Neural cell (in vitro differentiated cells): ENCODE data around the gene OLIG2. TPM values are rescaled to one million over a fixed set of nuclear protein-coding genes. Genes with fewer than 3 reads are reported as not detected.

Experiments used
- H2AFZ ChIP-seq: fragments of 200-600, 300-800 bp; sonication (generic), shearing (Covaris generic); 2 replicates; pipeline ENCODE4 v1.6.0; 2014; ENCODE audit warnings: low read depth, mild to moderate bottlenecking, antibody characterized with exemption, low read length, moderate library complexity
- H3F3A ChIP-seq: fragments of 200-600 bp; shearing (Covaris generic); 2 replicates; pipeline ENCODE4 v1.6.1; 2016; ENCODE audit warnings: mild to moderate bottlenecking, moderate library complexity, mixed read lengths, antibody characterized with exemption, low read length; ENCODE audit not compliant: insufficient read depth, poor library complexity, severe bottlenecking
- H3K27ac ChIP-seq: fragments of 200-600, 300-800 bp; sonication (generic), shearing (Covaris generic); 2 replicates; pipeline ENCODE4 v1.5.1; 2014; ENCODE audit warnings: mild to moderate bottlenecking, low read length, moderate library complexity
- H3K27me3 ChIP-seq: fragments of 300-800, 200-600 bp; sonication (generic), shearing (Covaris generic); 2 replicates; pipeline ENCODE4 v1.6.0; 2014; ENCODE audit warnings: mild to moderate bottlenecking, low read depth, low read length, moderate library complexity; ENCODE audit not compliant: insufficient read depth
- H3K36me3 ChIP-seq: fragments of 300-800, 200-600 bp; sonication (generic), shearing (Covaris generic); 2 replicates; pipeline ENCODE4 v1.5.1; 2014; ENCODE audit warnings: mild to moderate bottlenecking, antibody characterized with exemption, low read length, moderate library complexity; ENCODE audit not compliant: insufficient read depth
- H3K4me2 ChIP-seq: fragments of 300-800, 200-600 bp; sonication (generic), shearing (Covaris generic); 2 replicates; pipeline ENCODE4 v1.6.0; 2014; ENCODE audit warnings: mild to moderate bottlenecking, low read length
- H3K4me3 ChIP-seq: fragments of 300-800, 200-600 bp; sonication (generic), shearing (Covaris generic); 2 replicates; pipeline ENCODE4 v1.5.1; 2014; ENCODE audit warnings: mild to moderate bottlenecking, low read length, moderate library complexity
- H3K79me2 ChIP-seq: fragments of 200-600 bp; shearing (Covaris generic); replicated peaks from 2 replicates; pipeline ENCODE4 v1.6.0; 2014; ENCODE audit warnings: mild to moderate bottlenecking, low read length, moderate library complexity; ENCODE audit not compliant: insufficient read depth
- H3K9ac ChIP-seq: fragments of 300-800, 200-600 bp; sonication (generic), shearing (Covaris generic); 2 replicates; pipeline ENCODE4 v1.6.1; 2016; ENCODE audit warnings: mild to moderate bottlenecking, low read length, mixed read lengths
- H3K9me2 ChIP-seq: fragments of 200-600 bp; shearing (Covaris generic); 2 replicates; pipeline ENCODE4 v1.6.1; 2016; ENCODE audit warnings: mild to moderate bottlenecking, low read length, mixed read lengths; ENCODE audit not compliant: insufficient read depth
- H3K9me3 ChIP-seq: fragments of 200-600, 300-800 bp; sonication (generic), shearing (Covaris generic); 2 replicates; pipeline ENCODE4 v1.6.1; 2016; ENCODE audit warnings: mild to moderate bottlenecking, mixed run types, low read length, moderate library complexity, mixed read lengths
- H4K20me1 ChIP-seq: fragments of 200-600 bp; shearing (Covaris generic); 2 replicates; pipeline ENCODE4 v1.6.1; 2016; ENCODE audit warnings: mild to moderate bottlenecking, mixed run types; ENCODE audit not compliant: insufficient read depth
- CTCF ChIP-seq: fragments of 450-650 bp; IDR thresholded peaks from 2 replicates; pipeline ENCODE4 v1.5.1; 2014; ENCODE audit warnings: antibody characterized with exemption, mild to moderate bottlenecking, moderate library complexity; ENCODE audit not compliant: poor library complexity, severe bottlenecking
- EP300 ChIP-seq: fragments of 450-650 bp; conservative IDR thresholded peaks from 2 replicates; pipeline ENCODE4 v1.6.1; 2014; ENCODE audit warnings: antibody characterized with exemption, mild to moderate bottlenecking, moderate library complexity; ENCODE audit not compliant: poor library complexity, severe bottlenecking
- EZH2 ChIP-seq: fragments of 200-600, 300-800 bp; shearing (Covaris generic), sonication (generic); IDR thresholded peaks from 2 replicates; pipeline ENCODE4 v1.6.1; 2014; ENCODE audit warnings: antibody characterized with exemption, low read length, borderline replicate concordance, mild to moderate bottlenecking; ENCODE audit not compliant: insufficient read depth, poor library complexity, severe bottlenecking
- MXI1 ChIP-seq: fragments of 450-650 bp; conservative IDR thresholded peaks from 2 replicates; pipeline ENCODE4 v1.6.1; 2014; ENCODE audit warnings: antibody characterized with exemption, mild to moderate bottlenecking; ENCODE audit not compliant: poor library complexity, severe bottlenecking
- POLR2AphosphoS5 ChIP-seq: IDR thresholded peaks from 2 replicates; pipeline ENCODE4 v1.6.1; 2012
- RAD21 ChIP-seq: fragments of 450-650 bp; conservative IDR thresholded peaks from 2 replicates; pipeline ENCODE4 v1.6.1; 2014; ENCODE audit warnings: antibody characterized with exemption, mild to moderate bottlenecking, moderate library complexity
- REST ChIP-seq: IDR thresholded peaks from 2 replicates; pipeline ENCODE4 v1.6.1; 2012; ENCODE audit warnings: borderline replicate concordance
- SMC3 ChIP-seq: fragments of 450-650 bp; conservative IDR thresholded peaks from 2 replicates; pipeline ENCODE4 v1.6.1; 2014; ENCODE audit warnings: antibody characterized with exemption, mild to moderate bottlenecking, moderate library complexity; ENCODE audit not compliant: poor library complexity
- TAF1 ChIP-seq: IDR thresholded peaks from 2 replicates; pipeline ENCODE4 v1.6.1; 2012; ENCODE audit warnings: low read depth
- polyA plus RNA-seq: library from polyadenylated mRNA; depleted of rRNA; stranded (reverse); fragments of >200 nt; gene quantifications from 2 replicates; pipeline ENCODE4 v1.2.3, GENCODE V29; 2014

OLIG2 gene
- polyA plus RNA-seq, 1 donor from 2014 or later = 0.90 TPM

- Histone ChIP-seq H3K9me2 (no peaks in the 10 kb centered on the region), H3K9ac (no peak overlapping the region), H3K79me2 (no peaks in the 10 kb centered on the region), H3K36me3 (no peaks in the 10 kb centered on the region), H3F3A (no peaks in the 10 kb centered on the region), H3K4me3 (peak overlapping the region; percentile 47), H4K20me1 (no peaks in the 10 kb centered on the region), H3K4me2 (no peak overlapping the region), H3K9me3 (no peaks in the 10 kb centered on the region), H2AFZ (no peak overlapping the region), H3K27me3 (peaks cover 99% of the 10 kb centered on the region), H3K27ac (no peak overlapping the region)
- TF ChIP-seq RAD21 (no peak), EZH2 (peak; percentile 58)
Measured at GRCh38 chr21:33027401-33028286, 1.9 kb downstream of the OLIG2 start.

GRCh38 chr21:33028287-33028670 lies 2.5 kb downstream of the OLIG2 start:
- H3K9ac ChIP-seq = no peak overlapping the region
- H3K27ac ChIP-seq = no peak overlapping the region
- peaks cover 99% of the 10 kb centered on the region for H3K27me3 ChIP-seq
- H3K79me2 ChIP-seq = no peaks in the 10 kb centered on the region
- TF ChIP-seq RAD21 (no peak), EP300 (no peak), SMC3 (no peak), TAF1 (no peak), MXI1 (no peak), POLR2AphosphoS5 (no peak), EZH2 (no peak), REST (no peak), CTCF (no peak)
- no peaks in the 10 kb centered on the region for H3K36me3 ChIP-seq
- no peak overlapping the region for H2AFZ ChIP-seq
- no peaks in the 10 kb centered on the region for H3K9me2 ChIP-seq
- no peak overlapping the region for H3K4me3 ChIP-seq
- H4K20me1 ChIP-seq = no peaks in the 10 kb centered on the region
- H3F3A ChIP-seq = no peaks in the 10 kb centered on the region
- no peaks in the 10 kb centered on the region for H3K9me3 ChIP-seq
- no peak overlapping the region for H3K4me2 ChIP-seq
